DND-41 (cell line): ENCODE data around the gene DYNC1H1.

Experiments
- CTCF ChIP-seq: IDR thresholded peaks from 2 replicates; pipeline ENCODE4 v1.5.1; 2012; ENCODE audit warnings: borderline replicate concordance, low read length, moderate library complexity, mild to moderate bottlenecking; ENCODE audit not compliant: poor library complexity, severe bottlenecking; ENCODE audit errors: extremely low read depth
- EZH2 ChIP-seq: IDR thresholded peaks from 3 replicates; pipeline ENCODE4 v1.6.1; 2012; ENCODE audit warnings: borderline replicate concordance, low read depth, mild to moderate bottlenecking, moderate library complexity, low read length, inconsistent platforms; ENCODE audit not compliant: severe bottlenecking

GRCh38 chr14:102047808-102048540 is 83.6 kb downstream of the DYNC1H1 start:
- TF ChIP-seq EZH2, result no peak
- no peak for TF ChIP-seq CTCF
